Measurements from ENCODE around the gene ANKRD7.

DNA sequence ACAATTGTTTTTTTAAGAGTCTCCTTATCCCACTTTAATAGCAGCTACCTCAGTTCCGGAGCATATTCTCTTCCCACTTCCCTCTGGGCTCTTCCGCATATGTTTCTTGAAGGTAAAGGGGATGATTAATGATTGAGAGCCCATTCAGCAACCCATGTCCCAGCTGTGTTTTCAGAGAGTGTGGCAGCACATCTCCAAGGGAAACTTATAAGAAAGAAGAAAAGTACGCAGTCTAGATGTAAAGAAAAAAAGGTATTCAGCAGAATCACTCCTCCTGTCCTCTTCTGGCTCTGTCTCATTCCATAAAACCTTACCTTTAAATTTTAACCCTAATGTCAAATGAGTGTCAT is 9.7 kb upstream of the ANKRD7 start:
- TF ChIP-seq, protein P1, sequence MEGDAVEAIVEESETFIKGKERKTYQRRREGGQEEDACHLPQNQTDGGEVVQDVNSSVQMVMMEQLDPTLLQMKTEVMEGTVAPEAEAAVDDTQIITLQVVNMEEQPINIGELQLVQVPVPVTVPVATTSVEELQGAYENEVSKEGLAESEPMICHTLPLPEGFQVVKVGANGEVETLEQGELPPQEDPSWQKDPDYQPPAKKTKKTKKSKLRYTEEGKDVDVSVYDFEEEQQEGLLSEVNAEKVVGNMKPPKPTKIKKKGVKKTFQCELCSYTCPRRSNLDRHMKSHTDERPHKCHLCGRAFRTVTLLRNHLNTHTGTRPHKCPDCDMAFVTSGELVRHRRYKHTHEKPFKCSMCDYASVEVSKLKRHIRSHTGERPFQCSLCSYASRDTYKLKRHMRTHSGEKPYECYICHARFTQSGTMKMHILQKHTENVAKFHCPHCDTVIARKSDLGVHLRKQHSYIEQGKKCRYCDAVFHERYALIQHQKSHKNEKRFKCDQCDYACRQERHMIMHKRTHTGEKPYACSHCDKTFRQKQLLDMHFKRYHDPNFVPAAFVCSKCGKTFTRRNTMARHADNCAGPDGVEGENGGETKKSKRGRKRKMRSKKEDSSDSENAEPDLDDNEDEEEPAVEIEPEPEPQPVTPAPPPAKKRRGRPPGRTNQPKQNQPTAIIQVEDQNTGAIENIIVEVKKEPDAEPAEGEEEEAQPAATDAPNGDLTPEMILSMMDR (conservative IDR thresholded peaks at IDR 0.05; ENCODE audit: low read length) = no peak
- TF ChIP-seq EZH2phosphoT487 (IDR thresholded peaks at IDR 0.05; ENCODE audit: borderline replicate concordance) = no peak

Measured in Loucy (cell line).